Measurements from ENCODE around the gene ISL2.

The ISL2 gene

DNA sequence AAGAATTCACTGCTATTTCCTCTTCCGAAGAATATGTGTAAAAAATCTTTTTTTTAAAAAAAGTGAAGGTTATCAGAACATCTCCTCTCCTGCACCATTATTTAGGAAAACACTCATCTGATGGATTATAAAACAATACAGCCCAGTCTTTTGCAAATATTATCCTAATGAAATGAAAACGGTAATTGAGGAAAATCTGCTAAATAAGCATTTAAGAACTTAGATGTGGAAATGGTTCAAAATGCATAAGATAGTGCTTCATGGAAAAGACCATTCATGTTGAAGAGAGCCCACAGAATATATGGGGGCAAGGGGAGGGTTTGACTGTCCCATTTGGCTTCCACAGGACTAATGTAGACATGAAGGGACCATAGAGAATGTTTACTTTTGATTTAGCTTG, 47.8 kb downstream of the ISL2 start:
- Histone ChIP-seq H3K27me3 (ENCODE audit: insufficient read depth, low read length, poor library complexity, severe bottlenecking) (no peaks in the 10 kb centered on the region), H3K4me3 (ENCODE audit: low read length, poor library complexity, severe bottlenecking) (no peak overlapping the region), H3K4me2 (ENCODE audit: low read depth, low read length, poor library complexity, severe bottlenecking) (no peak overlapping the region), H3K79me2 (ENCODE audit: insufficient read depth, low read length) (no peaks in the 10 kb centered on the region), H4K20me1 (ENCODE audit: insufficient read depth, low read length, poor library complexity, severe bottlenecking) (no peaks in the 10 kb centered on the region), H3K9me2 (replicated peaks; ENCODE audit: low read depth, low read length) (no peaks in the 10 kb centered on the region), H3K36me3 (ENCODE audit: insufficient read depth, low read length) (no peaks in the 10 kb centered on the region), H3K9me3 (ENCODE audit: insufficient read depth, low read depth, low read length) (no peaks in the 10 kb centered on the region), H3K4me1 (ENCODE audit: insufficient read depth, low read length, poor library complexity, severe bottlenecking) (peaks cover 10% of the 10 kb centered on the region), H3F3A (ENCODE audit: low read depth) (no peaks in the 10 kb centered on the region), H2AFZ (ENCODE audit: low read length) (no peak overlapping the region), H3K9ac (ENCODE audit: low read depth, low read length, poor library complexity, severe bottlenecking) (no peak overlapping the region)
- TF ChIP-seq, protein P1, sequence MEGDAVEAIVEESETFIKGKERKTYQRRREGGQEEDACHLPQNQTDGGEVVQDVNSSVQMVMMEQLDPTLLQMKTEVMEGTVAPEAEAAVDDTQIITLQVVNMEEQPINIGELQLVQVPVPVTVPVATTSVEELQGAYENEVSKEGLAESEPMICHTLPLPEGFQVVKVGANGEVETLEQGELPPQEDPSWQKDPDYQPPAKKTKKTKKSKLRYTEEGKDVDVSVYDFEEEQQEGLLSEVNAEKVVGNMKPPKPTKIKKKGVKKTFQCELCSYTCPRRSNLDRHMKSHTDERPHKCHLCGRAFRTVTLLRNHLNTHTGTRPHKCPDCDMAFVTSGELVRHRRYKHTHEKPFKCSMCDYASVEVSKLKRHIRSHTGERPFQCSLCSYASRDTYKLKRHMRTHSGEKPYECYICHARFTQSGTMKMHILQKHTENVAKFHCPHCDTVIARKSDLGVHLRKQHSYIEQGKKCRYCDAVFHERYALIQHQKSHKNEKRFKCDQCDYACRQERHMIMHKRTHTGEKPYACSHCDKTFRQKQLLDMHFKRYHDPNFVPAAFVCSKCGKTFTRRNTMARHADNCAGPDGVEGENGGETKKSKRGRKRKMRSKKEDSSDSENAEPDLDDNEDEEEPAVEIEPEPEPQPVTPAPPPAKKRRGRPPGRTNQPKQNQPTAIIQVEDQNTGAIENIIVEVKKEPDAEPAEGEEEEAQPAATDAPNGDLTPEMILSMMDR (conservative IDR thresholded peaks at IDR 0.05; ENCODE audit: low read length), result no peak
- no peak for TF ChIP-seq EZH2phosphoT487 (IDR thresholded peaks at IDR 0.05; ENCODE audit: borderline replicate concordance)

DNA sequence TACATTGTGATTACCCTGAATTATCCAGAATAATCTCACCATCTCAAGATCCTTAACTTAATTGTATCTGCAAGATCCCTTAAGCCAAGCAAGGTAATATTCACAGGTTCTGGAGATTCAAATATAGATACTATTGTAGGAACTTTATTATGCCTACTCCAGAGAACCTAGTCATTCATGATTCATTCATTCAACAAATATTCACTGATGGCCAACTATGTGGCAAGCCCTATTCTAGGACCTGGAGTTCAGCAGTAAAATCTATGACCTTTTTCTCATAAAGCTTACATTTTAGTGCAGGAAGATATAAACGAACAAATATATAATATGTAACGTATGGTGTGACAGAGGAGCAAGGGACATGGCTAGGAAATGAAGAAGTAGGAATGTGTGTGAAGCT, 49.6 kb downstream of the ISL2 start:
- H3K4me2 ChIP-seq (ENCODE audit: low read depth, low read length, poor library complexity, severe bottlenecking), result no peak overlapping the region
- no peak overlapping the region for H3K9ac ChIP-seq (ENCODE audit: low read depth, low read length, poor library complexity, severe bottlenecking)
- H3F3A ChIP-seq (ENCODE audit: low read depth), result no peaks in the 10 kb centered on the region
- no peaks in the 10 kb centered on the region for H4K20me1 ChIP-seq (ENCODE audit: insufficient read depth, low read length, poor library complexity, severe bottlenecking)
- no peaks in the 10 kb centered on the region for H3K9me2 ChIP-seq (replicated peaks; ENCODE audit: low read depth, low read length)
- no peak overlapping the region for H2AFZ ChIP-seq (ENCODE audit: low read length)
- TF ChIP-seq, protein P1 (conservative IDR thresholded peaks at IDR 0.05; ENCODE audit: low read length), result no peak
- no peak for TF ChIP-seq EZH2phosphoT487 (IDR thresholded peaks at IDR 0.05; ENCODE audit: borderline replicate concordance)
- H3K79me2 ChIP-seq (ENCODE audit: insufficient read depth, low read length), result no peaks in the 10 kb centered on the region
- H3K4me1 ChIP-seq (ENCODE audit: insufficient read depth, low read length, poor library complexity, severe bottlenecking), result no peaks in the 10 kb centered on the region
- no peaks in the 10 kb centered on the region for H3K36me3 ChIP-seq (ENCODE audit: insufficient read depth, low read length)
- H3K27me3 ChIP-seq (ENCODE audit: insufficient read depth, low read length, poor library complexity, severe bottlenecking), result no peaks in the 10 kb centered on the region
- no peak overlapping the region for H3K4me3 ChIP-seq (ENCODE audit: low read length, poor library complexity, severe bottlenecking)
- no peaks in the 10 kb centered on the region for H3K9me3 ChIP-seq (ENCODE audit: insufficient read depth, low read depth, low read length)

DNA sequence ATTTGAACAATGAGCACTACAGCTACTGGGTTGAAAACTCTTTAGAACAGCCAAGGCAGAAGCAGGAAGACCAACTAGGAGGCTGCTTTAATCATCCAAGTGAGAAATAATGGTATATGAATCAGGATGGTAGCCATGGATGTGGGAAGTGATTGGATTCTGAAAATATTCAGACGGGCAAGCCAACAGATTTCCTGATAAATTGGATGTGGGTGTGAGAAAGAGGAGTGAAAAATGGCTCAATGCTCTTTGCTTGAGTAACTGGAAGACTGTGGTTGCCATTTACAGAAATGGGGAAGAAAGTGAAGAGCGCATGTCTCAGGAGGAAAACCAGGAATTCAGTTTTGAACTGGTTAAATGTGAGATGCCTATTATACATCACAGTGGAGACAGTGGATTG, 50.4 kb downstream of the ISL2 start:
- TF ChIP-seq, protein P1 (conservative IDR thresholded peaks at IDR 0.05; ENCODE audit: low read length), result no peak
- no peak for TF ChIP-seq EZH2phosphoT487 (IDR thresholded peaks at IDR 0.05; ENCODE audit: borderline replicate concordance)
- Histone ChIP-seq H3K9me3 (ENCODE audit: insufficient read depth, low read depth, low read length) (no peaks in the 10 kb centered on the region), H3K4me3 (ENCODE audit: low read length, poor library complexity, severe bottlenecking) (no peak overlapping the region), H4K20me1 (ENCODE audit: insufficient read depth, low read length, poor library complexity, severe bottlenecking) (no peaks in the 10 kb centered on the region), H3F3A (ENCODE audit: low read depth) (no peaks in the 10 kb centered on the region), H3K79me2 (ENCODE audit: insufficient read depth, low read length) (no peaks in the 10 kb centered on the region), H2AFZ (ENCODE audit: low read length) (no peak overlapping the region), H3K9ac (ENCODE audit: low read depth, low read length, poor library complexity, severe bottlenecking) (no peak overlapping the region), H3K27me3 (ENCODE audit: insufficient read depth, low read length, poor library complexity, severe bottlenecking) (no peaks in the 10 kb centered on the region), H3K4me2 (ENCODE audit: low read depth, low read length, poor library complexity, severe bottlenecking) (no peak overlapping the region), H3K36me3 (ENCODE audit: insufficient read depth, low read length) (no peaks in the 10 kb centered on the region), H3K9me2 (replicated peaks; ENCODE audit: low read depth, low read length) (no peaks in the 10 kb centered on the region), H3K4me1 (ENCODE audit: insufficient read depth, low read length, poor library complexity, severe bottlenecking) (no peaks in the 10 kb centered on the region)
